Activated naive CD8-positive, alpha-beta T cell treated with anti-CD3 and anti-CD28 coated beads, Interleukin-2, amount 50 U/mL, for 16 hours (primary cell): ENCODE results near the gene ANKS1B.

ENCODE experiments used
- DNase-seq: peaks from one replicate; pipeline ENCODE4 v3.0.0-alpha.2; 2020; ENCODE audit warnings: low read depth, low spot score

ANKS1B gene

DNA sequence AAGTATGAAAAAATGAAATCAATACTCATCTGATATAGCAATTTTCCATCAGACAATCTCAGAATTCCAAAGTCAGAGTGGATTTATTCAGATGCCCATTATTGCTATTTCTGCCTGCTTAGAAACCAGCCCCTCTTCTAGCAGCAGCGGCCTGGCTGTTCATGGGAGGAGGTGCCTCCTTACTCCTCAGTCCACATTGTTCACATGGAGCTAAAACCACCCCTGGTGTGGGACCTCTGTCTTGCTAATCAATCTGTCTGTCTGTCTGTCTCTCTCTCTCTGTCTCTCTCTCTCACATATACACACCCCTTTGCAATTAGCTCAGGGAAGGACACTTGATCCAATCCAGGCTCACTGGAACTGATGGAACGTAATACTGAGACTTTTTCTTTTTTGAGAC is 1163.5 kb downstream of the ANKS1B start:
- no peak for DNase-seq

DNA sequence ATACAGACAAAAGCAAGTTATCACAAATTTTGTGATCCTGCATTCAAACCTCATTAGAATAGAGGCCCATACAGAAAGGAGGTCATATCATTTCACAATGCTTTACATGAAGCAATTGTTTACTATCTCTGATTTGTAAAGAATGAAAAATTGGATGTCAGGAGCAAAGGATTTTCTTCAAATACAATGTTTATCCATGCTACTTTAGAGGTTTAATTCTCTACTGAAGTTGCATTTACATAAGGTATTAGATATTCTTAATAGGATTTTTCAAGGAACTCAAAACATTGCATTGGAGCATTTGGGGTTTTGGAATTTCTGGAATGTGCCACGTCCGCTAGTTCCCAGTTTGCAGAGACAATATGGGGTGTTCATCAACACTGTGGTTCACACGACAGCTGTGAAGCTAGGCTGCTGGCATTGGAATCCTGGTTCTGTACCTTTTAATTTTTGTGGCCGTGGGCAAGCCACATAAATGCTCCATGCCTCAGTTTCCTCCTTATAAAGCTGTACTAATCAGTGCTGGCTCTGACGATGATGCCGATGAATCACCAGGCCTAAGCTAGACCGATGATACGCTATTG is 1164.8 kb downstream of the ANKS1B start:
- DNase-seq = no peak

DNA sequence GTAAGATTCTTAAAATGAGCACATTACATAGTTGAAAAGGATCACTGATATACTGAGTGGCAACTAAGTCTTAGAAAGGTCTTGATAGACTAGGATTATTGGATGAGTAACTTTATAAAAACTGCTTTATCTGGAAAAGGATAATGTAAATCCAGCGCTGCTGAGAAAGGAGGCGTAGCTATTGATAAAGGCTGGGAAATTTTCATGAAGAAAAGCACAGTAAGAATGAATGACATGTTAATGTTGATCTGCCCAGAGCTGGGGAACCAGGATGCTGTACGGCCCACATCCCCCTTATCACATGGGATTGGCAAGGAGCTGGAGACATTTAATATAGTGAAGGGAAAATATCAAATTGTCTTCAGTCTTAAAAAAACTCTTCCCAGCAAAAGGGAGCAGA is 1165.7 kb downstream of the ANKS1B start:
- no peak for DNase-seq

DNA sequence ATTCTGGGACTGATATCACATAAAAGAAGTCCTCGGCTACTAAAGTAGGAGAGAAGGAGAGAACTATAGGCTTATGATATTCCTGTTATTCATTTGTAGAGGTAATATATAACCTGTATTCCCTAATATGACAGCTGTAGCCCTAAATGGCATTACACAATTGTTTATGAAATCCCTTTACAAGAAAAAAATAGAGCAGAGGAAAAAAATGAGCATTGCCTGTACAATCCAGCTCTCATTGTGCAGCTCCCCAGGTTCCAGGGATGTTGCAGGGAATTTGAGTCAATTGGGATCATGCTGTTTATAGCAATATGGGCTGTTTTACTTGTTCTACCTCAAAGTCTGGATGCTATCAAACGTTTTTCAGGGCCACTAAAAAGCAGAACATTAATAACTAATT is 1166.5 kb downstream of the ANKS1B start:
- DNase-seq = no peak

DNA sequence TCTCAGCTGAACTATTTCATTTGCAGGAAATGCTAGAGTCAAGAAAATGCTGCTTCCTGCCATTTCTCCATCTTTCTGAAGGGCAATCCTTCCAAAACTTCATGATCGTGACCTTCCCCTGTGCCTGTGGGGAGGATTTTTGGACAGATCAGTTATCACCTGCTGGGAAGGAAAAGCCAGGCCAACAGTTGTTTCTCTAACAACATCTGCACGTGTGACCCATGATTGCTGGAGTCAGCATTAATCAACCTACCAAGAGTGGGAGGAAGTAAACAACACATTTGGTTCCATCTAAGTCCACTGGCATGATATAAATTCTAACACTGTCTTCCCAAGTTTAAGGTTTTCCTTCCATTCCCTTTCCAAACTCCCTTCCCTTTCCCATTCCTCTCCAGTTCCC is 1167.0 kb downstream of the ANKS1B start:
- no peak for DNase-seq

DNA sequence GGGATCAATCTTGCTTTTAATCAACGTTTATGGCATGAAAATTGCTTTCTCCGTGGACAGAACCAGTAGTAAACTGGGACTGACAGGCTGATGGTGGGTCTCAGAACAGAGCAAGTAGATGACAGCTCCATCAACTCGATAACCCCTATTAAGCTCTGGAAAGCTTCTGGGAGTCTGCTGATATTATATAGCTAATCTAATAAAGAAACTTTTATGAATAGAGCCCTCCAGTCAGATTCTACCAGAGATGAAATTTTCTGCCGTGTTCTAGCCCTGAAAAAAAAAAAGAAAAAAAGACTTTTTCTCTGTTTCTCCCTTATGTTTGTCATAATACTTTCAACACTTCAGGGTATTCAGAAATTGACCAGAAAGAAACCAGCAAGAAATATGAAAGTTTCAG is 1168.0 kb downstream of the ANKS1B start:
- no peak for DNase-seq

DNA sequence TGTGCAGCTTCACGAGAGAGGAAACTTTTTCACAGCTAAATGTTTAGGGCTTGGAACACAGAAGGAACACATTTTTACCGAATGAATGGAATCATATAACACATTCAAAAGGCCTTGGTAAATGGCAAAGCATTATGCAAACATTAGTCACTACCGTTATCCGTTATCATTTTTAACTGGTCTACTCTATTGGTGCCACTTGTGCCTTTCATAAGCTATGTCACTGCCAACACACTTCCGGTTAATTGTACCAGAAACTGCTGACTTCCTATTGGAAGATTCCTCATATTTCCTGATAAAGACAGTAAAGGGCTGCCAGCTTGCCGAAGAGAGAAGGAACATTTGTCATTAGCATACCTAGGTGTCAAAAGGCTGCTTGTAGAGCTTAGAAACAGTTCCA is 1170.5 kb downstream of the ANKS1B start:
- no peak for DNase-seq

DNA sequence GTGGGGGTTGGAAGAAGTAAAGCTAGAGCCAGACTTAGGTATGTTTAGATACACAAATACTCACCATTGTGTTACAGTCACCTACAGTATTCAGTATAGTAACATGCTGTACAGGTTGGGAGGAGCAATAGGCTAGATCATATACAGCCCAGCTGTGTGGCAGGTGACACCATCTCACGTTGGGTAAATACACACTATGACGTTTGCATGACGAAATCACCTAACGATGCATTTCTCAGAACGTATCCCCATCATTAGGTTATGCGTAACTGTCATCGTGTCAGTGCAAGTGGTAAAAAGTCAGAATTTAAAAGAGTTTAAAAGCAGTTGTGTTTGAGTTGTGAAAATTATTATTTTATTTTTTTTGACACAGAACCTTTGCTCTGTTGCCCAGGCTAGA is 1172.5 kb downstream of the ANKS1B start:
- DNase-seq = no peak

DNA sequence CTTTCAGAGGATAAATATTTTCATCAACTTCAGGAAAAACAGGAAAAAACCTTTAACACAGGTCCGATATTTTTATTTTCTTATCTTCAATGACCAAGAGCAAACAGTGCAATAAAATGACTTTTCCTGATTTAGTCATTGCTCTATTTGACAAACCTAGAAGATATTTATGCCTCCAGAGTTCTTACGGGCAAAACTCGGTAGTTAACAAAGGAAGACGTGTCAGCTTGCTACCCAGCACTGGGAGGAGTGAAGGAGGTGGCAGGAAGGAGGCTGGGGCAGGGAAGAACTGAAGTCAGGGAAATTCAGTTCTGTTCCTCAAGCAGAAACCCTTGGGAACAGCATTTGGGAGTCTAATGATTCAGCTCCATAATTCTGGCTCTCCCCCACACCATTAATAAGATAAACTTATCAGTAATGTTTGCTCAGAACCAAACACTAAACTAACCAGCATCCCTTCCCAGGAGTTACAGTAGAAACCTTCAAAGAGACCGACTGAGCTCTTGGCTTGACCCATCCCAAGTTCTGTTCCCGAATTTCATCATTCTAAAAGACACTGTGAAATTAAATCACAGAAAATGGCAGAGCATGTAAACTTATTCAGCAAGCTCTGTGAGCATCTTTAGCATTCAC is 1176.4 kb downstream of the ANKS1B start:
- DNase-seq = no peak

DNA sequence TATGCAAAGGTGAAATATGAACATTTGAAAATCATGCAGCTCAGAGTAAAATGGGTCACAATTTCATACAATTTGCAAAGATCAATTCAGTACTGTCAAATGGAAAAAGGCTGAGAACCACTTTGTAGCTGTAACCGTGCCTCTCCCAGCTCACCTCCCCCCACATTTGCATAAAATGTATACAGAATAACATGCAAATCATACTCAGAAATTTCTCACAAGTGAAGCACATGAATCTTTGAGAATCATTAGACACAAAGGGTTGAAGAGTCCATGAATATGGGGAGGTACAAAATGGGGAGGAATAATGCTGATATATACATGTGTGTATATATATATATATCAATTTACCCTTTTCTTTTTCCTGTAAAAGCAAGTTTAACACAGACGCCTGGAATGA is 1177.5 kb downstream of the ANKS1B start:
- no peak for DNase-seq

DNA sequence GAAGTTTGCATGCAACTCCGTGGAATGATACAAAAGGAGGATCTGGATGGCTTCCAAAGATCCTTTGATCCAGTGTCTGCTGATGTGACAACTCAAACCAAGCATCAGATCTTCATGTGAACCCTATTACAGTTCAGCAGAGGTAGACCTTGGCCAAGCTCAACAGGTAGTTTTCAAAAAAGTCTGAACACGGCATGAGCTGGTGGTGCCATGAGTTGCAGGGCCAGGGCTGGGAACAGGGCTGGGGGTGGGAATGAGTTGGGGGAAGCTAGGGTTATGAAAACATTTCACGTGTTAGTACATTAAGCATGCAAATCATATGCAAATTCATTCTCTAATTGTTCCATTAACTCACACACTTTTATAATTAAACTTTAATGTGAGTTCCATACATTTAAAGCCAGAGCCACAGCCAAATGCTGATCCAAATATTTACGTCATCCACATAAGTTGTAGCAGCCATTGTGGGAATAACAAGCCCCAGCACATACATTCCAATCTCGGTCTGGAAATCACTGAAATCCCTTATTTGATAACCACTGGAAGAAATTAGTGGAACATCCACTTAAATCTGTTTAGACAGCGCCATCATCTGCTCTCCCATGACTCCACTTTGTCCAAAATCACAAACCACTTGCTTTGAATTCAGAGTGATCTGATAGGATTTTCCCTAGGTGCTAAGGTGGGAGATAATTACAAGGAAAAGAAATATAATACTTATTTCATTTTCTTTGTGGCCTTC is 1181.1 kb downstream of the ANKS1B start:
- no peak for DNase-seq

DNA sequence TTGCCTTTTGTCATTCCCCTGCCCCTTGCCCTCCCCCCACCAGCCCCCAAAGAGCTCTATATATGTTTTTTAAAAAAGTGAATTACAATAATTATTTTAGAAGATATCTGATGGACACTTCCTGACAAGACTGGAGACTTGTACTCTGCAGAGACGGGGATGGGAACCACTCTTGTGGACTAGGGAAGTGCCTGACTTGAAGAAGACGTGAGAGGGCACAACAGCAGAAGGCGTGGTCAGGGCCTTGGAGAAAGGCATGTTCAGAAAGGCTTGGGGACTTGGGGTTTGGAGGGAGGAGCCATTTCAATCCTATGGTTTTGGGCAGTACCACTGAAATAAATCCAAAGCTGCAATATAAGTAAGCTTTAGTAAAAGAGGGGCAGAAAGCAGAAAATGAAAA is 1184.9 kb downstream of the ANKS1B start:
- no peak for DNase-seq

DNA sequence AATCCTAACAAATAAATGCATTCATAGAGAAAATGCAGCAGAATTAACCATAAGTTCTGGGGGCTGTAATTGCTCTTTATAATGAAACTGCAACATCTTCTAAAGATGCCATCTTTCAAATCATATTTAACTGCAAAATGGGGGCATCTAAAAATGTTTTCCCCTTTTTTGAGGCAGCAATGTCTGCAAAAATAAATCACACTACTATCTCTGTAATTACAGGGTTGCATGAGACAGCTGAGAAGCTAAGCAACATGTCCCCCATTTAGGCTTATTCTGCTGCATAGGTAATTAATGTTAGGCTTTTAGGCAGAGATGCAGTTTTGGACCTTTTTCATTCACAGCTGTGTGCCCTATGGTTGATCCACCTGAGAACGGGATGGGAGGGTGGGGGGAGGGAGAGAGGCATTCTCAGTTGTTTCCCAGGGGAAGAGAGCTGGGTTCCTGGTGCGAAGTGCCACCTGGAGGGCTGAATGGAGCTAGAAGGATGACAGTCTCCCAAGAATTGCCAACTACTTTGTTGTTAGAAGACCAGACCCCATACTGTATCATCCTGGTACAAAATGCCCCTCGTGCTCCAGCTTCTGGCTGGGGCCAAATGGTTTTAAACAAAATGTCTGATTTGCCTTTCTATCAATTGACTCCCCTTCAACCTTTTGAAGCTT is 1185.5 kb downstream of the ANKS1B start:
- DNase-seq = no peak

DNA sequence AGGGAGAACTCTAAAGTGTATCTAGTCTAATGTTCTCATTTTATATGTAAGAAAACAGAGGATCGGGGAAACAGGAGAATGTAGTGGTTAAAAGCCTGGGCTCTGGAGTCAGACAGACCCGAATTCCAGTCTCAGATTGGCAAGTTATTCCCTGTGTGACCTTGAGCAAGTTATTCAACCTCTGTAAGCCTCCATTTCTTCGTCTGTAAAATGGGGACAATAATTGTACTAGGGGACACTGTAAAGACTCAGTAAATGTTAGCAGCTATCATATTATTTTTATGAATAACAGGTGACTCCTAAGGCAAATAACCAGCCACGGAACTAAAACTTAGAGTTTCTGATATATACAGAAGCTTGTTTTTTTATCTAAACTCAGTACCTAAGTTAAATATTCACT is 1187.5 kb downstream of the ANKS1B start:
- no peak for DNase-seq

DNA sequence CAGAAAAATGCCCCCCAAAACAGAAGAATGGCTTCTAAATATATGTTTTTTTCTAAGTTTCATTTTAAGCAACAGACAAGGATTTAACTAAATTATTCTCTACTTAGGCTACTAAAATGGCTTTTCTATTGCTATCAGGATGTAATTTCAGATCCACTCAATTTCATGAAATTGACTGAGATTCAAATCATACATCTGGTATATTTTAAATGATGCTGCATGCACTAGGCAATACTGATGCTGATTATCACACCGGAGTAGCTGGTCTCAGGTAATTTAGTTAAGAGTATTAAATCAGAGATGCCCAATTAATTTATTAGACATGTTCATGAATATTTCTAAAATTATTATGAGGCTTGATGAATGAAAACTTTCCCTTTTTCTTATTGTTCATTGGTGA is 1188.0 kb downstream of the ANKS1B start:
- DNase-seq = no peak

DNA sequence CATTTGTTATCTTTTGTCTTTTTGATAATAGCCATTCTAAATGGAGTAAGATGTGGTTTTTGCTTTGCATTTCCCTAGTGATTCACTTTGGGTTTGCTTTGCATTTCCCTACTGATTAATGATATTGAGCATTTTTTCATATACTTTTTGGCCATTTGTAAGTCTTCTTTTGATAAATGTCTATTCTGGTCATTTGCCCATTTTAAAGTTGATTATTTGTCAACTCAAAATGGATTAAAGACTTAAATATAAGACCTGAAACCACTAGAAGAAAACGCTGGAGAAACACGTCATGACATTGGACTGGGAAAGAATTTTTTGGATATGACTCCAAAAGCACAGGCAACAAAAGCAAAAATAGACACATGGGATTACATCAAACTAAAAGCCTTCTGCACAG is 1191.6 kb downstream of the ANKS1B start:
- no peak for DNase-seq

DNA sequence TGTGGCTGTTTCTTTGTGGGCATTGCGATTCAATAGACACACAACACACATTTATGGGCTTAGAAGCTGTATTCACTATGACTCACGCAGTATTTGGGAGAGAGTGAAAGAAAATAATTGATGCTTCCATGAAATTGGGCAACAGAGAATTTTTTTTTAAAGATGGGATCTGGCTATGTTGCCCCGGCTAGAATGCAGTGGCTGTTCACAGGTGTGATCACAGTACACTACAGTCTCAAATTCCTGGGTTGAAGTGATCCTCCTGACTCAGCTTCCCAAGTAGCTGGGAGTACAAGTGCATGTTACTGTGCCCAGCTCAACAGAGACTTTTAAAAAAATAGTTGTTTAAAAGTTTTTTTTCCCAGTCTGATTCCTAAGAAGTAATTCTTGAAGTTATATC is 1193.3 kb downstream of the ANKS1B start:
- no peak for DNase-seq

DNA sequence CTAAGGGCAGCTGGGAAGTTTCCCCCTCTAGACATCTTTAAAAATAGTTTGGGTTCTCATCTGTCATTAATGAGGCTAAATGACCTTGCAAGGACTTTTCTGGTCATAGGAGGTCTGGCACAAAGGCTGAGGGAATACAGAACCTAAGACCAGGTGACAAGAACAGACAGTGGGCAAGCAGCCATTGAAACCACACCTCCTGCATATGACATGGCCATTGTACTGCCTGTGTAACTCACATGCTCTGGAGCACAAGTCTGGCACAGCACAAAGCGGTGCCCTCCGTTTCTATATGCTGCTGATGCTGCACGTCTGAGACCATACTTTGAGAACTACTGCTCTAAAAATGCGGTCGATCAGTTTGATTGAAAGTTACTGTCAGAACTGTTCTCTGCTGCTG is 1196.3 kb downstream of the ANKS1B start:
- DNase-seq = no peak

DNA sequence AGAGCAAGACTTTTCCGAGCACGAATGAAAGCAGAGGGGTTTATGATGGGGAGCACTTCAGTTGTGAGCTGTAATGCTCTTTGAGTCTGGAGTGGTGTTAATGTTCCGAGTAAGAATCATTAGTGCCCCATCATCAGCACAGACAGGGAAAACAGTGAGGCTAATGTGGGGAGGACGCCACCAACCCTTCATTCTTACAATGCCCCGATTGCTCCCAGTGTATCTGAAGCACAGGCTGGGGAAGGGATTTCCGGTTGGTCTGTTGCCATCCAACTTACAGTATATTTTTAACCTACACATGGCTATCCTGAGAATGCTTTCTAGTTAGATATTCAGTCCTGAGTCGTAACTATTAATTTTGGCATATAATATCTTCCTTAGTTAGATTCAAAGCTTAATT is 1198.1 kb downstream of the ANKS1B start:
- no peak for DNase-seq

DNA sequence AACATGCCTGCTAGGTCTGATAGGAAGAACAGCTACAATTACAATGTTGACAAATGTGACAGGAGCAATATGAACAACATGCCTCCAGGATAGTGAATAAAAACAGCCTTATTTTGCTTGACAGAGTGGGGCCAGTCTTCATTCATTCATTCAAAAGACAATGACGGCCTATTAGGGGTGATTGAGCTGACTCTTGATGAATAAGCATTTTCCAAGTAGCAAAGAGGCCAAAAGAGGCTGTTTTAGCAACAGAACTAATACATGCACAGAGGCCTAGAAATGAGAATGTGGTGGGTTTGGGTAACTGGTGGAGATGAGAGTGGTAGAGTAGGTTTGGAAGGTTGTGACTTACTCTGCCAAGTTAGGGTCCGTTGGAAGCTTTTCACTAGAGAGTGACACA is 1201.3 kb downstream of the ANKS1B start:
- DNase-seq = no peak

DNA sequence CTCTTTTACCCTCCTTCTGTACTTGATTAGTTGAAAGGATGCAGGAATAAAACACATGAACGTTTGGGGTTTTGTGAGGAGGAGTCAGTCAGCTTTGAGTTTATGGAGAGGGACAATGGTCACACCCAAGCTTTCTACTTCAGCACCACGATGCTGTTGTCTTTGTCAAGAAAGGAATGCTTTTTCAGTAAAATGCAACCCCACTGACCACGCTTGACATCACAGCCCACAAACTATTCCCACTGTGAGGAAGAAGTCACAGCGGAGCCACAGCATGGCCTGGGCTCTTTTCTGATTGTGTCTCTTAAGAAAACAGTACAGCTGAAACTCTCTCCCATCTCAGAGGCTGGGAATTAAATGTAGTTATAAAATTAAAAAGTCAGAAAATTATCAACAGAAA is 1204.5 kb downstream of the ANKS1B start:
- no peak for DNase-seq

DNA sequence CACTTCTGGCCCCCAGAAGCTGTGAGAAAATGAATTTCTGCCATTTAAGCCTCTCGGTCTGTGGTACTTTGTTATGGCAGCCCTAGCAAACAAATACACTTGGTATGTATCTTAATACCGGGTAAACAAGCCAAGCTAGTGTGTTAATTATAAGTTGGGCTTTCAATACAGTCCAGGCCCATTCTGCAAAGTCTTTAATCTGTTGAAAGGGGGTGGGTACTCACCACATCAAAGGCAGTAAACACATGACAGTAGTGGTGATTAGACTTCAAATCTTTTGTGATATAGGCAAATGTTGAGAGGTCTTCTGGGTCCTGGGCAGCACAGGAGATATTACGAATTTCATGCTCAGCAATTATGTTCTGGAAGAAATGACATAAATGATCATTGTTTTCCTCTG is 1211.9 kb downstream of the ANKS1B start:
- no peak for DNase-seq
